Endometrial microvascular endothelial cells (primary cell): Measurements from ENCODE around the gene ATP6V0E2. TPM values are rescaled to one million over a fixed set of nuclear protein-coding genes. Genes with fewer than 3 reads are reported as not detected.

ENCODE experiments used
- in situ Hi-C: cut with HindIII; loops from 2 replicates; pipeline ENCODE4 v1.10.0; 2017; ENCODE audit warnings: low sequenced_read_pairs, low pct_unique_long_range_greater_than_20kb; ENCODE audit errors: inconsistent ontology term
- total RNA-seq: library from RNA; depleted of rRNA; stranded (reverse); fragments of >200 nt; gene quantifications from one replicate; pipeline ENCODE4 v1.2.3, GENCODE V29; 2015; ENCODE audit errors: inconsistent ontology term

ATP6V0E2 gene
- total RNA-seq, 1 donor from 2014 or later: 64.8 TPM

- in situ Hi-C loops: no loop called here
Observed at GRCh38 chr7:149837564-149838223, 36.1 kb upstream of the ATP6V0E2 start.

DNA sequence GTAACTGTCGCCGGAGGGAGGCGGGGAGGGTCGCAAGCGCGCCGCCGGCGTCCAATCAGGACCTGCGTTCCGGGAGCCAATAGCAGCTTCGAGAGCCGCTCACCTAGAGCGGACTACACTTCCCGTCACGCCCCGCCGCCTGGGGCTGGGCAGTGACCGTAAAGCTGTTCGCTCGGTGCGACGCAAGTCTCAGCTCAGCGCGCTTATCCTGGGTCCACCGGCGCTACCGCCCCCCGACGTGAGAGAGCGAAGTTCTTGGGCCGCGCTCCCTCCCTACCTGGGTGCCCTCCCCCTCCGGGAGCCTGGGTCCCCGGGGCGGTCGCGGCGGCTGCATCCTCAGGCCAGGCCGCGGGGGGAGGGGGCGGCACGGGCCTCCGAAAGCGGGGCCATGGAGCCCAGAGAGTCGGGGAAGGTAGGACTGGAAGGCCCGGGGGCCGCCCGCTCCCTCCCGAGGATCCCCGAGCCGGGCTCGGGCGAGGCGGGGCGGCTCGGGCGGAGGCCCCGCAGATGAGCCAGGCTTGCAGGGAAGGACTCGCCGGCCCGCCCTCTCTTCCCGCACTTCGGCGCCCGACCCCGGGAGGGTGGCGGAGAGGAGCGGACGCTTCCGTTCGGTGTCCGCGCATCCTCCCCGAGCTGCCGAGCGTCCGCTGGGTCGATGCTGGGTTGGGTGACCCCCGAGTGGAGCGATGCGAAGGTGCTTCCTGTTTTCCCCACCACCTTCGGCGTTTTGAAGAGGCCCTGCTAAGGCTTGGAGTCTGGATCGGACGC, 35.4 kb upstream of the ATP6V0E2 start, which contains the start of gene ZNF862:
Gene ZNF862, plus strand, starts transcription at position 152 of the 768 bp plus-strand sequence. Its CDS starts 237 bp downstream, at position 389.
- in situ Hi-C loops: no loop called here

- in situ Hi-C loops: no loop called here
Observed at GRCh38 chr7:149838992-149839408, 34.8 kb upstream of the ATP6V0E2 start.

GRCh38 chr7:149839933-149840332, 33.8 kb upstream of the ATP6V0E2 start:
- in situ Hi-C loops: no loop called here

- in situ Hi-C loops: no loop called here
Observed at GRCh38 chr7:149843566-149843965, 30.2 kb upstream of the ATP6V0E2 start.

DNA sequence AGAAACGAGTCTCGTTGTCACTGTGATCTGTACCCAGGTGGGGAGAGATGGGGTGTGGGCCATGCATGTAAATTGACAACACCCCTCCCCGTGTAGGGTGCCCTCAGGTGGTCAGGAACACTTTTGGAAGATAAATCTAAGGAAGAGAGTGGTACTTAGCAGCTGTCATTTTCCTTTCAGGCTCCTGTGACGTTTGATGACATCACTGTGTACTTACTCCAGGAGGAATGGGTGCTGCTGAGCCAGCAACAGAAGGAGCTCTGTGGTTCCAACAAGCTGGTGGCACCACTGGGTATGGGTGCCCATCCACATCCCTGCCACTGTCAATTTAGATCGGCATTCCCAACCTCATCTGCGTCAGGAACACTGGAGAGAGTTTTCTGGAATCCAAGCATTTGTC, 29.3 kb upstream of the ATP6V0E2 start:
- in situ Hi-C loops: no loop called here

DNA sequence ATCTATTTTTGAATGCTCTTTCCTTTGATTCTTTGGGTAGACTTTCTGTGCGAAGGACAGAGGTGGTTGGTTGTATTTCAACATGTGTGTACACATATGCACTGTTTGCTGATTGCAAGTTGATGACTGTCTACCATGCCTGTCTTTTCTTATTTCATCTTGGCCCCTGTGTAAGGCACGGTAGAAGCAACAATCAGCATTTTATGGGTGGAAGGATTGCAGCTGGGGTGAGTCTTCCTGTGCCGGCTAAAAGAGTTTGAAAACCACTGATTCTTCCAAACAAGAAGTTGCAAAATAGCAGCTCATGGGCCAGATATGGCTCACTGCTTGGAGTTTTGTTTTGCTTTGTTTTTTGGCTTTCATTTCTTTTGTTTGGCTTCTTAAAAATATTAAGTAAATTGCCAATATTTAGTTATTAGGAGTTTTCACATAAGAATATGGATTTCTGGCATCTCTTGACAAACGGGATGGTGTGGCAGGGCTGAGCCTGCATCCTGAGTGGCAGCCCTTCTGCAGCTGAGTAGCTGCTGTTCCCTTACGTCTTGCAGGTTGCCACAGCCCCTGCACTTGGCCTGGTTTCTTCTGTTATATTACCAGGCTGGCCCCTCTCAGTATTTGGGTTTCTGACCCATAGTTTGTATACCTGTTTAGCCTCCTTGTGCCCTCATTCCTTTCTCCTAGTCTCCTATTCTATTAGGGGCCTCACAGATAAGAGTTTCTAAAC, 28.4 kb upstream of the ATP6V0E2 start:
- in situ Hi-C loops: no loop called here

GRCh38 chr7:149846021-149846420, 27.7 kb upstream of the ATP6V0E2 start:
- in situ Hi-C loops: no loop called here

GRCh38 chr7:149846436-149847046, 27.2 kb upstream of the ATP6V0E2 start:
- in situ Hi-C loops: no loop called here

GRCh38 chr7:149849174-149849573, 24.6 kb upstream of the ATP6V0E2 start:
- in situ Hi-C loops: no loop called here

GRCh38 chr7:149850007-149850594, 23.7 kb upstream of the ATP6V0E2 start:
- in situ Hi-C loops: no loop called here

DNA sequence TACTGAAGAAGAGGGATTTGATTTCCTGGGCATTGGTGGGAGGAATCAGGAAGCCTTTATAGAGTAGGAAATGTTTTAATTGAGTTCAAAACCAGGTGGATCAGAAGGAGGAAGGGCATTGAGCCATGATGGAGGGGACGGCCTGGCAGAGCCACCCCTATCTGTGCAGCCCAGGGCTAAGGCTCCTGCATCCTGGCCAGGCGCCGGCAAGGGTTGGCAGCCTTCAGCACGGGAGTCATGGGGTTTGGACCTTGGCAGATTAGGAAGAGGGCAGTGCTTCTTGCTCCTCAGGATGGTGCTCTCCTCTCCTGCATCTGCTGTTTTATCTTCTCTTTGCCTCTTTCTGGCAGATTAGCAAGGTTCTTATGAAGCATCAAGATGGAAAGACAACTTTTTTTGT, 23.1 kb upstream of the ATP6V0E2 start:
- in situ Hi-C loops: no loop called here

GRCh38 chr7:149851449-149851848, 22.3 kb upstream of the ATP6V0E2 start:
- in situ Hi-C loops: no loop called here

GRCh38 chr7:149853157-149853556, 20.6 kb upstream of the ATP6V0E2 start:
- in situ Hi-C loops: no loop called here

- in situ Hi-C loops: no loop called here
Observed at GRCh38 chr7:149854611-149855360, 19.0 kb upstream of the ATP6V0E2 start.

DNA sequence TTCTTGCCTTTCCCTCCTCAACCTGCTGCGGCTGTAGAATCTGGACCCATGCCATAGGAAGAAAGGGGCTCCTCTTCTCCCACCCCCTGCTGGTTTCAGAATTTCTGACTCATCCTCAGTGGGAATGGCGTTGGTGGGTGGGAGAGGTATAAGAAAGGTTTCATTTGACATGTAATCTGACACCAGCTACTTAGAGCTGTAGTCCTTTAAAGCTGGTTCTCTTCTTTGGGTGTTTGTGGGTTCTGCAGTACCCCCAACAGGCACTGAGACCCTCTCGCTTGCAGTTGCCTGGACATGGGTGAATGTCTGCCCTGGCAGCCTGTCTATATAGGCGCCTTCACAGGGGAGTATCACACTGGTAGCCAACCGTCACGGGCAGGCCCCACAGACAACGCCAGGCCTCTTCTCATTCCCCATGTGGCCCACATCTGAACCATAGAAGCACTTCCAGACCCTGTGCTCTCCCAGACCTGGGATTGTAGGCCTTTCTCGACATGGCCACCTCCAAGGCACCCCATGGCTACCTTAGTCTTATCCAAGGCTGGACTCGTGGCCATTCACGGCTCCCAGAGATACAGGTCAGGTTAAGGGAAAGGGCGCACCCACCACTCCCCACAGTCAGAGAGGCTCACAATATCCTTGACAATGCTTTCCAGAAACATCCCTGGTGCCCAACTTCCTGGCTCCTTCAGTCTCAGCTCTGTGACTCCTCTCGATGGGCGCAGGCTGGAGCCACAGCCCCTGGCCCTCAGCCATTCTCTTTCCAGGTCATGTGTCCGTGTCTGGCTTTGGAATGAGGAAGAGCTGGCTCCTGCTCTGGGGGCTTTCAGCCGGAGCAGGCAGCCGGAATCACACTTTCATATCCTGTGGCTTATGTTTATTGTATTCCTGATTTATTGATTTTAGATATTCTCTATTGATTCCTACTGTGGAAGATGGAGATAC, 18.1 kb upstream of the ATP6V0E2 start:
- in situ Hi-C loops: no loop called here

GRCh38 chr7:149856583-149856982, 17.2 kb upstream of the ATP6V0E2 start:
- in situ Hi-C loops: no loop called here
